Nephron (organoid): ENCODE measurements around the gene CCDC107.
"Not testable (repeated sequence)": the region's sequence is repeated elsewhere in the genome, so short reads cannot be mapped to it uniquely, and the experiment has no call there.

Source experiments
- H3K27ac Mint-ChIP-seq, 3 experiments: 2 replicates each; pipeline ENCODE4 v1.8.0; 2020; ENCODE audit warnings: mixed read lengths in 3 of 3, mild to moderate bottlenecking in 2 of 3, moderate library complexity in 1 of 3
- H3K27me3 Mint-ChIP-seq: 2 replicates; pipeline ENCODE4 v1.8.0; 2021; ENCODE audit warnings: low read depth, mild to moderate bottlenecking, moderate library complexity, mixed read lengths
- H3K36me3 Mint-ChIP-seq: 2 replicates; pipeline ENCODE4 v1.8.0; 2020; ENCODE audit warnings: low read depth, mixed read lengths
- H3K4me1 Mint-ChIP-seq: 2 replicates; pipeline ENCODE4 v1.8.0; 2020; ENCODE audit warnings: mixed read lengths
- H3K4me3 Mint-ChIP-seq, 3 experiments: 2 replicates each; pipeline ENCODE4 v1.8.0; 2020; ENCODE audit warnings: mild to moderate bottlenecking in 3 of 3, mixed read lengths in 3 of 3, moderate library complexity in 2 of 3
- H3K9me3 Mint-ChIP-seq: 2 replicates; pipeline ENCODE4 v1.8.0; 2020; ENCODE audit warnings: mixed read lengths
- CTCF ChIP-seq, 3 experiments: fragments of 200-600 bp; sonication (generic); IDR thresholded peaks; one replicate each; pipeline ENCODE4 v1.5.0; 2021; ENCODE audit warnings: antibody characterized with exemption in 3 of 3; ENCODE audit not compliant: unreplicated experiment in 3 of 3

Gene CCDC107

GRCh38 chr9:35643046-35643445, 15.0 kb upstream of the CCDC107 start:
- H3K4me3 Mint-ChIP-seq = no peak overlapping the region
- TF ChIP-seq CTCF (IDR thresholded peaks at IDR 0.05; ENCODE audit: unreplicated experiment in 3 of 3) = no peak
- H3K27ac Mint-ChIP-seq = no peak overlapping the region
- peaks cover 17% of the 10 kb centered on the region for H3K4me1 Mint-ChIP-seq
- H3K36me3 Mint-ChIP-seq = peaks cover 17% of the 10 kb centered on the region
- no peaks in the 10 kb centered on the region for H3K27me3 Mint-ChIP-seq
- no peaks in the 10 kb centered on the region for H3K9me3 Mint-ChIP-seq

GRCh38 chr9:35645736-35646135, 12.4 kb upstream of the CCDC107 start:
- peak overlapping the region; percentile 94 to 95 (median 94) for H3K4me3 Mint-ChIP-seq

GRCh38 chr9:35646153-35646532, 11.9 kb upstream of the CCDC107 start:
- Mint-ChIP-seq H3K9me3 (no peaks in the 10 kb centered on the region), H3K4me1 (peaks cover 26% of the 10 kb centered on the region), H3K36me3 (peaks cover 6% of the 10 kb centered on the region), H3K4me3 (peak overlapping the region; percentile 94 to 95 (median 94)), H3K27me3 (no peaks in the 10 kb centered on the region), H3K27ac (peak overlapping the region; percentile 95 to 99 (median 99))
- no peak for TF ChIP-seq CTCF (IDR thresholded peaks at IDR 0.05; ENCODE audit: unreplicated experiment in 3 of 3)

More at GRCh38 chr9:35645736-35646135, 12.4 kb upstream of the CCDC107 start:
- H3K9me3 Mint-ChIP-seq, H3K27me3 Mint-ChIP-seq: not testable (repeated sequence)
- peaks cover 11% of the 10 kb centered on the region for H3K36me3 Mint-ChIP-seq
- H3K27ac Mint-ChIP-seq = peak overlapping the region; percentile 95 to 99 (median 99)
- H3K4me1 Mint-ChIP-seq = peaks cover 26% of the 10 kb centered on the region

DNA sequence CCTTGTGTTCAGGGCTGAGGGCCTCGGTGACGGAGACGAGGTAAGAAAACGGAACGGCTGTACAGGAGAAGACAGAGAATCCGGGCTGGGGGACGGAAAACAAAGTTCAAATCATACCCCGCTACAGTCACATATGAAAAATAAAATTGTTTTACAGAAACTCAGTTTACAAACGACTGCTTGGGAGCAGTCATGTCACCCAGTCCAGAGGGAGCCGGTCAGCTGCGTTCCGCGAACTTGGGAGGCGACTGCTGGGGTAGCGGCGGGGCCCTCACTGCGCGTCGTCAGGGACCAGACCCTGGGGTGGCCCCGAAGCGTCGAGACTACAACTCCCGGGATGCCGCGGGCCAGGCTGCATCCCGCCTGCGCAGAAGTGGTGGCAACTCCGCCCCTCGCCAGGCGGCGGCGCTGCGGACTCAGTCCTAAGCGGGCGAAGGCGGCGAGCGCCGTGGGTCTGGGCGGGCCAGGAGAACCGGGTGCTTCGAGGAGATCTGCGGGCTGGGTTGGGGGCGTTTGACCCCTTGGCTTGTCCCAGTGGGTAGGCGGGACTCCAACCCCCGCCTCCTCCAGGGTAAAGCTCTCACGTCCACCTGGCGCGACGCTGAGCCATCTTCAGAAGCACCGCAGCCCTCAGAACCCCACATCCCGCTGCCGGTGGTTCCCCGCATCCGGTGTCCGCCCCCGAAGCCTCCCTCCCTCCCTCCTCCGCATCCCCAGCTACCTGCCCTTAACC, 11.4 kb upstream of the CCDC107 start:
- Mint-ChIP-seq H3K9me3 (no peaks in the 10 kb centered on the region), H3K4me3 (peak overlapping the region; percentile 94 to 95 (median 94)), H3K27ac (peak overlapping the region; percentile 95 to 99 (median 99)), H3K36me3 (peaks cover under 1% of the 10 kb centered on the region), H3K4me1 (peaks cover 26% of the 10 kb centered on the region), H3K27me3 (peaks cover under 1% of the 10 kb centered on the region)
- peak; percentile 92 to 94 (median 93) for TF ChIP-seq CTCF (IDR thresholded peaks at IDR 0.05; ENCODE audit: unreplicated experiment in 3 of 3)

GRCh38 chr9:35649431-35650340, 8.4 kb upstream of the CCDC107 start:
- H3K9me3 Mint-ChIP-seq = no peaks in the 10 kb centered on the region
- peaks cover 3% of the 10 kb centered on the region for H3K27me3 Mint-ChIP-seq
- peaks cover 23% of the 10 kb centered on the region for H3K4me1 Mint-ChIP-seq
- TF ChIP-seq CTCF (IDR thresholded peaks at IDR 0.05; ENCODE audit: unreplicated experiment in 3 of 3) = no peak
- H3K4me3 Mint-ChIP-seq = no peak overlapping the region
- H3K27ac Mint-ChIP-seq = peak overlapping the region in 2 of 3 experiments; percentile 49 to 59
- H3K36me3 Mint-ChIP-seq = no peaks in the 10 kb centered on the region
